ENCODE results near the gene NACC1.

DNA sequence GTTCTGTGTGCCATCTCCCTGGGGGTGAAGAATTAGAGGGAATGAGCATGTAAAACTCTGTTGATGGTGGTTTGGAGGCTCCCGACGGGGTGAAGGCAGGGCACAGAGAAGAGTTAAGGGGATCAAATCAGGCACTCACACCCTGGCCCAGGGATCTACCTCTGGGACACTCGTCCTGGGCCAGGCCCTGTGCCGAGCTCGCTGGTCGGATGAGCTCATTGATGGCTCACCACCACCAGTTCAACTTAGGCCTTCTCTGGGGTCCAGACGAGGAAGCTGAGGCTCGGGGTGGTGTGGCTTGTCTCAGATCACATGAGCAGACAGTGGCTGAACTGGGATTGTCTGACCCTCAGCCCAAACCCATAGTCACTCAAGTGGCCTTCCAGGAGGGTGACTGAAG, 1.6 kb downstream of the NACC1 start:
- TF ChIP-seq POLR2AphosphoS5 (IDR thresholded peaks at IDR 0.05; ENCODE audit: borderline replicate concordance, low read depth, low read length), result no peak
- TF ChIP-seq EZH2 (IDR thresholded peaks at IDR 0.05), result no peak
- no peak for TF ChIP-seq FOXP2 (optimal IDR thresholded peaks at IDR 0.05; ENCODE audit: control extremely low read depth, extremely low read length, insufficient read depth)
